HG02623 (cell line): ENCODE results near the gene NOL3.

Experiments used
- ATAC-seq: cut with Tn5 transposase; IDR thresholded peaks from one replicate; pipeline ENCODE4 v1.9.1; 2021; ENCODE audit warnings: moderate library complexity; ENCODE audit not compliant: unreplicated experiment

NOL3 gene

GRCh38 chr16:67154578-67155294, 15.6 kb upstream of the NOL3 start:
- no peak for ATAC-seq

GRCh38 chr16:67155295-67156142, 14.8 kb upstream of the NOL3 start:
- ATAC-seq = no peak

GRCh38 chr16:67156143-67156844, 14.0 kb upstream of the NOL3 start:
- no peak for ATAC-seq

GRCh38 chr16:67157106-67157748, 13.1 kb upstream of the NOL3 start:
- ATAC-seq = no peak

DNA sequence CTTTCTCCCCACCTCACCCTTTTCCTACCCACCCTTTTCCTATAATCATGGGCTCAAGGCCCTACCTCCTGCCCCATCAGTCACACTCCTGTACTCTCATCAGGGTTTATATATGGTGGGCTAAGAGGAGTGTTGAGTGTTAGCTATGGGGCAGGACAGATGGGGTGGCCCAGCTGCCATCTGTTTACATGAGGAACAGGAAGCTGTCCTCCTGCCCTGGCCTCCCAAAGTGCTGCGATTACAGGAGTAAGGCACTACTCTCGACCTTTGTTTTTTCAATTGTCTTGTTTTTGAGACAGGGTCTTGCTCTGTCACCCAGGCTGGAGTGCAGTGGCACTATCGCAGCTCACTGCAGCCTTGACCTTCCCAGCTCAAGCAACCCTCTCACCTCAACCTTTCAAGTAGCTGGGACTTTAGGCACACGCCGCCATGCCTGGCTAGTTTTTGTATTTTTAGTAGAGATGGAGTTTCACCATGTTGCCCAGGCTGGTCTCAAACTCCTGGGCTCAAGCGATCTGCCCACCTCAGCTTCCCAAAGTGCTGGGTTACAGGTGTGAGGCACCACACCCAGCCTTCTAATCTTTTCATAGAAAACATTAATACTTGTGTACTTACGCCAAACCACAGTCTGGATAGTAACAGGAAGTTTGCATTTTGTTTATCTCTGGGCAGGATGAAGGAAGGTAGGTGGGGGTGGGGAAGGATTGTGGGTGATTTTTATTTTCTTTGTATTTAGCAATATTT, 12.3 kb upstream of the NOL3 start:
- no peak for ATAC-seq

DNA sequence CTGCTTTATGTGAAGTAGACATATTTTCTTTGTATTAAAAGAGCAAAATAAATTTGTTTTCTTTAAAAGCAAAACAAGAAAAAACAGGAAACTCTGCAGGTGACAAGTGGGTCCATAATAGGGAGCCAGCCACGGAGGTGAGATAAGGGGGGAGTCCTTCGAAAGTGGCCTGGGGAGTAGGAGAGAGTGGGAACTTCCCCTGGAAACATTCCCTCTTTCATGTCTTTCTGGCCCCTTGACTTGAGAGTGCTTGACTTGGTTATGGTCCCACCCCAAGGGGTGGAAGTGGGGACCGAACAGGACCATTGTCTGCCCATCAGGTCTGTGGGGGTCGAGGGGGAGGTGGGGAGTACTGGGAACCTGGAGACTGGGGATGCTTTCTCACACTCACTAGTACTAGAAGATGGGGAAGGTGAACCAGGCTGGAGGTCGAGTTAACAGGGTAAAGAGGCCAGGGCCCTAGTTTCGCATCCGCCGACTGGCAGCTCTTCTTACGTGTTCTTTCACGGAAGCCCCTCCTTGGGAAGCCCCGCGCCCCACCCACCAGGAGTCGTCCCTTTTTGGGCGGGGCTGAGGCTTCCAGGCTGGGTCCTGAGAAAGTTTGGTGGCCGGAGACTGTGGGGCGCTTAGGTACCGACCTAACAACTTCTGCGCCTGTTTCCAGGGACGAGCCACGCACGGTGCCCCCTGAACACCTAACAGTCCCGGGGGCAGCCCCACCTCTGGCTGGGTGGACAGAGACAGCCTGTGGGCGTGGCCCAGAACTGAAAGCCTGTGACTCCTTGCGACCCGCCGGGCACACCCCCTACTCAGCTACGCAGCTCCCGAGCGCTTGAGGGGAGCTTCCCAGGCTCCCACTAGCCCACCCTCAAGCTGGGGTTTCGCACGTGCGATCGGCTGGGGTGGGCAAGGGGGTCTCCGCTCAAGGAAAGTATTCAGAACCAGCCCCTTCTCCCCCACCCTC, 11.4 kb upstream of the NOL3 start:
- peak; percentile 33 for ATAC-seq

DNA sequence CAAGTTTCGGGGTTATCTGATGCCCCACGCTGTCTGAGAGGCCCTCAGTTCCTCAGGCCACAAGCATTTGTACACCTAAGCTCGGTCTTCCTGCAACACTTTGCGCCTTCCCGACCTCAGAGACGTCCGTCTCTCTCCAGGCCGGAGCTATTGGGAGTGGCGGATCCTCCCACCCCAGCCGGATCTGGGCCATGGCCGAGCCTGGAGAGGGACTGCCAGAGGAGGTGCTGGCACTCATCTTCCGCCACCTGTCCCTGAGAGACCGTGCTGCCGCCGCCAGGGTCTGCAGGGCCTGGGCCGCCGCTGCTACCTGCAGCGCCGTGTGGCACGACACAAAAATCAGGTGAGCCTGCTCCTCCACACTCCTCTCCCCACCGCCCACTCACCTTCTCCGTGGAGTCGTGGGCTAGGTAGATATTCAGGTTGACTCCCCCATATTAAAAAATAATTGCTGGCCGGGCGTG, 8.7 kb upstream of the NOL3 start:
- ATAC-seq = no peak

DNA sequence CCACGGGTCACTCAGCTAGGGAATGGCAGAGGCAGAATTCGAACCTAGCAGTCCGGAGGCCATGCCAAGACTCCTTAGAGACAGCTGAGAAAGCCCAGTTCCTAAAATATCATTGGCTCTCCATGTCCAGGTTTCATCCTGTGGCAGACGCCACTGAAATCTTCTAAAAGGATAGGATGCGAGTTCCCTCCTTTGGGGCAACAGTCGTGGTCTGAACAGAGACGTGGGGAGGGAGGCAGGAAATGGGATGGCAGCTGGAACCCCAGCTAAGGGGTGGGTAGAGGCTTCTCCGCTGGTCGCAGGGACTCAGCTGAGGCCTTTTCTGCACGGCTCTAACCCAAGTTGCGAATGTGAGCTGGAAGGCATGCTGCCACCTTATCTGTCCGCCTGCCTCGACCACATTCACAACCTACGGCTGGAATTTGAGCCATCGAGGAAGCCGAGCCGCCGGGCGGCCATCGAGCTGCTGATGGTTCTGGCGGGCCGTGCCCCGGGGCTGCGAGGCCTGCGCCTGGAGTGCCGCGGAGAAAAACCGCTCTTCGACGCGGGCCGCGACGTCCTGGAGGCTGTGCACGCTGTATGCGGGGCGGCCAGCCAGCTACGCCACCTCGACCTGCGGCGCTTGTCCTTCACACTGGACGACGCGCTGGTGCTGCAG, 7.7 kb upstream of the NOL3 start:
- no peak for ATAC-seq

DNA sequence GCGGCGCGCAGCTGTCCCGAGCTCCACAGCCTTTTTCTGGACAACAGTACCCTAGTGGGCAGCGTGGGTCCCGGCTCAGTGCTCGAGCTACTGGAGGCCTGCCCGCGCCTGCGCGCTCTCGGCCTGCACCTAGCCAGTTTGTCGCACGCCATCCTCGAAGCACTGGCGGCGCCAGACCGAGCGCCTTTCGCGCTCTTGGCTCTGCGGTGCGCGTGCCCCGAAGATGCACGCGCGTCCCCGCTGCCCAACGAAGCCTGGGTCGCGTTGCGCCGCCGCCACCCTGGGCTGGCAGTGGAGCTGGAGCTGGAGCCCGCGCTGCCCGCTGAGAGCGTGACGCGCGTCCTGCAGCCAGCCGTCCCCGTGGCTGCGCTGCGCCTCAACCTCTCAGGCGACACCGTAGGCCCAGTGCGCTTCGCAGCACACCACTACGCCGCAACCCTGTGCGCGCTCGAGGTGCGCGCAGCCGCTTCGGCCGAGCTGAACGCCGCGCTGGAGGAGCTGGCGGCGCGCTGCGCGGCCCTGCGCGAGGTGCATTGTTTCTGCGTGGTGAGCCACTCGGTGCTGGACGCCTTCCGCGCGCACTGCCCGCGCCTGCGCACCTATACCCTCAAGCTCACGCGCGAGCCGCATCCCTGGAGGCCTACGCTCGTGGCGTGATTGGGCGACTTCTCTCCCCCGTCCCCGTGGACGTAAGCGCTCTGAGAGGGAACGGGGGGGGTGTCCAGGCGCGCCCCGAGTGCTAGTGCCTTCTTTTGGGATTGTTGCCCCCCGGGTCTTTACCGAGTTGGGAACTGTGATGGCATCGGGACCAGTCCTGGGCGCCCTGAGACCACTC, 7.0 kb upstream of the NOL3 start:
- ATAC-seq = no peak

DNA sequence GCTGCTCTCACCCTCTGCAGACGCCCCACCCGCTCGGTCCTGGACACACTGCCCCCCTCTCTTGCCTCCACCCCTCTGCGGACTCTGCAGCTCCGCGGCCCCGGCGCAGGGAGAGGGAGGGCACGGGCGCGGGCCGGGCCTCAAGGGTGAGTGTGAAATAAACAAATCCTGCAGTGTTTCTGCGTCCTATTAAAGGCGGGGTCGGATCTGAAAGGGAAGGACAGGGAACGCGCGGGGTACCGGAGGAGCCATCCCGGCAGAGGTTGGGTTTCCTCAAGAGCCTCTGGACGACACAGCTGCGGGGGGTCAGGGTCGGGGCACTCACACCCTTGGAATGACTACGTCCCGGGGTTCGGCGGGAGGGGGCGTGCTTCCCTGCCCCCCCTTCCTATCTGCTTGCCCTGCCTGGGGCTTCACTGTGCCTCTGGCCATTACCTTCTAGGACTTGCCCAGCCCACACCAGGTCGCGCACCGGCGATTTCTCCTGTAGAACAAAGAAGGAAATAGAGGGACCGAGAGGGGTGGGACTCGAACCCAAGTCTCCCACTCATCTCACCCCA, 6.3 kb upstream of the NOL3 start:
- ATAC-seq = no peak

- no peak for ATAC-seq
Observed at GRCh38 chr16:67164599-67165061, 5.7 kb upstream of the NOL3 start, which contains the start of gene HSF4. HSF4 (plus strand) TSS chr16:67164745; CDS start chr16:67164812, 67 bp downstream.

DNA sequence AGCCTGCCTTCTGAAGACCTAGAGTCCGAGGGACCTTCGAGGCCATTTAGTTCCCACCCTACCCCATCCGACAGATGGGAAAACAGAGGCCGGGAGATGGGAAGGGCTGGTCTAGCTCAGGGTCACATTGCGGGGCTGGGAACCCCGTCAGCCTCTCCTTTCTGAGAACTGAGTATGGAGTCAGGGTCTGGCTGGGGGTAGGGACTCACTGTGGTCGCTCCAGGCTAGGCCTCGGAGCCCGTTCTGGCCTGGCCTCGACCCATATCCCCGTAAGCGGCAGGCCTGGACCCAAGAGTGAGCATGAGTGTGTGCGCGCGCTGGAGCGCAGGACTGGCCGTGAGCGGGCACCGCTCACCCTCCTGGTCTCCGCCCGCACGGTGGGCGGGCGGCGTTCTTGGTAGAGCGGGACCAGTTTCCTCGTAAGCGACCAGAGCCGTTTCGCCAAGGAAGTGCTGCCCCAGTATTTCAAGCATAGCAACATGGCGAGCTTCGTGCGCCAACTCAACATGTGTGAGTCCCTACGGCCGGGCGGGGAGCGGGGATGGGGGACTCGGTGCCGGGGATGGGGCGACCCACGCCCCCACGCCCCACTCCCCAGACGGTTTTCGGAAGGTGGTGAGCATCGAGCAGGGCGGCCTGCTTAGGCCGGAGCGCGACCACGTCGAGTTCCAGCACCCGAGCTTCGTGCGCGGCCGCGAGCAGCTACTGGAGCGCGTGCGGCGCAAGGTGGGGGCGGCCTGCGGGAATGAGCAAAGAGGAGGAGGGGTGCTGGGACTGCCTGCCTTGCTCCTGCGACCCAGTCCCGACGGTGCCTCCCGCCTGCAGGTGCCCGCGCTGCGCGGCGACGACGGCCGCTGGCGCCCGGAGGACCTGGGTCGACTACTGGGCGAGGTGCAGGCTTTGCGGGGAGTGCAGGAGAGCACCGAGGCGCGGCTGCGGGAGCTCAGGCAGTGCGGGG, 4.9 kb upstream of the NOL3 start:
- no peak for ATAC-seq

DNA sequence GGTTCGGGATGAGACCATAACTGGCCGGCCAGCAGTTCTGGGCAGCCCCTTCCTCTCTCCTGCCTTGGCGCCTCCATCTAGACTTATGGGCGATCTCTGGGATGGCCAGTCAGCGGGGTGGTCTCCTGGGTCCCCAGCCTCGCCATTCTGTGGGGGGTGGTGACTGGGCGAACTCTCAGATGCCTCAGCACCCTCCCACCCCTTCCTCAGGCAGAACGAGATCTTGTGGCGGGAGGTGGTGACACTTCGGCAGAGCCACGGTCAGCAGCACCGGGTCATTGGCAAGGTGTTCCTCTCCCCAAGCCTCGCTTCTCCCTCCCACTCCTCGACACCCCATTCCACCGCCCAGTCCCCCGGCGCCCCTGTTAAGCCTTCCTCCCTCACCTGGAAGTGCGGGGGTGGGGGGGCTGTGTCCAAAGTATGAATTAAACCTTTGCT, 4.2 kb upstream of the NOL3 start:
- no peak for ATAC-seq

- no peak for ATAC-seq
Observed at GRCh38 chr16:67166598-67167168, 3.7 kb upstream of the NOL3 start.

GRCh38 chr16:67167588-67167987, 2.8 kb upstream of the NOL3 start:
- no peak for ATAC-seq

DNA sequence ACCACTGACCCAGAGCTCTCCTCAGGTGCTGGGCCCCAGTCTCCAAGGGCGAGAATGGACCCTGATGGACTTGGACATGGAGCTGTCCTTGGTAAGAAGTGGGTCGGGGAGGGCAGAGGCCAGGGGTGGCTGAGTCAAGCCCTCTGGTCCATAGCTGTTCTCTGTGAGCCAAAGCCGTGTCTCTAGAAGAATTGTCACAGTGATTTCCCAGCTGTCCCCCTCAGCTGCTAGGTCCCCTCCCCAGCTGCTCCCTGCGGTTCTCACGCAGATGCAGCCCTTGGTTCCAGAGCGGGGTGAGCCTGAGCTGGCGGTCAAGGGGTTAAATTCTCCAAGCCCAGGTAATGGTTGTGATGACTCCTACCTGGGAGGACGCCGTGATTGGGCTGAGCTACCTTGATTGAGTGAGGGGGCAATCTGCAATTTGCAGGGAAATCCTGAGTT, 1.3 kb upstream of the NOL3 start:
- ATAC-seq = no peak
